Caco-2 (cell line): Measurements from ENCODE around the gene CUEDC2. TPM values are rescaled to one million over a fixed set of nuclear protein-coding genes. Genes with fewer than 3 reads are reported as not detected.
A peak's percentile ranks its signal among the peaks of the same experiment; 100 is the strongest.

ENCODE experiments used
- BruUV-seq: library from RNA; stranded (reverse); fragments of 400-500 nt; replicated peaks from 2 replicates; lab custom pipeline; 2021; lab: Mats Ljungman, UMichigan
- CTCF ChIA-PET: fragments of 300-600 bp; sonication (Branson Sonifier 250); formaldehyde crosslinking; loops from one replicate; lab custom pipeline; 2022; ENCODE audit warnings: antibody characterized with exemption; lab: Charles Lee
- POLR2A ChIA-PET: fragments of 300-600 bp; sonication (Branson Sonifier 250); formaldehyde crosslinking; loops from one replicate; lab custom pipeline; 2022; ENCODE audit warnings: antibody characterized with exemption; lab: Charles Lee
- DNase-seq, 2 experiments: peaks; one replicate each; pipeline versions ENCODE4 v3.0.0 to v3.0.0-alpha.2; 2020 to 2022
- H3K27me3 ChIP-seq: replicated peaks from 2 replicates; pipeline ENCODE4 v1.6.0; 2011; ENCODE audit warnings: low read length; ENCODE audit not compliant: control insufficient read depth, insufficient read depth
- H3K36me3 ChIP-seq: 2 replicates; pipeline ENCODE4 v1.5.1; 2011; ENCODE audit warnings: low read length; ENCODE audit not compliant: control insufficient read depth, insufficient read depth
- H3K4me1 ChIP-seq: fragments of 250-450 bp; sonication (Bioruptor Pico); 2 replicates; pipeline ENCODE4 v1.5.1; 2020; ENCODE audit warnings: mild to moderate bottlenecking
- H3K4me3 ChIP-seq: 2 replicates; pipeline ENCODE4 v1.5.1; 2011; ENCODE audit warnings: low read depth, mild to moderate bottlenecking, control low read depth, low read length
- H3K9me3 ChIP-seq: fragments of 250-450 bp; sonication (Bioruptor Pico); 2 replicates; pipeline ENCODE4 v1.5.1; 2020; ENCODE audit warnings: mild to moderate bottlenecking, moderate library complexity
- H3K27ac Mint-ChIP-seq: one replicate; pipeline ENCODE4 v1.8.0; 2022; ENCODE audit warnings: mixed read lengths; ENCODE audit not compliant: unreplicated experiment
- H3K27me3 Mint-ChIP-seq: one replicate; pipeline ENCODE4 v1.8.0; 2022; ENCODE audit warnings: mixed read lengths; ENCODE audit not compliant: insufficient read depth, unreplicated experiment
- H3K36me3 Mint-ChIP-seq: one replicate; pipeline ENCODE4 v1.8.0; 2022; ENCODE audit warnings: mild to moderate bottlenecking, mixed read lengths; ENCODE audit not compliant: insufficient read depth, unreplicated experiment
- H3K4me1 Mint-ChIP-seq: one replicate; pipeline ENCODE4 v1.8.0; 2022; ENCODE audit warnings: low read depth, mixed read lengths; ENCODE audit not compliant: unreplicated experiment
- H3K4me3 Mint-ChIP-seq: one replicate; pipeline ENCODE4 v1.8.0; 2022; ENCODE audit warnings: mild to moderate bottlenecking, moderate library complexity, mixed read lengths; ENCODE audit not compliant: unreplicated experiment
- H3K9me3 Mint-ChIP-seq: one replicate; pipeline ENCODE4 v1.8.0; 2022; ENCODE audit warnings: mixed read lengths; ENCODE audit not compliant: unreplicated experiment
- intact Hi-C: fragments of 100-400 bp; cut with micrococcal nuclease; formaldehyde crosslinking; loops from one replicate; pipeline ENCODE4 v1.10.0; 2022; ENCODE audit not compliant: unreplicated experiment
- total RNA-seq: library from RNA; stranded (reverse); gene quantifications from 2 replicates; pipeline ENCODE4 v1.2.3, GENCODE V29; 2022
- TF ChIP-seq, protein P1 (sequence below), 2 experiments: fragments of 200-600 bp in 1 of 2; IDR thresholded peaks; 1 replicate in 1 of 2; 2 replicates in 1 of 2; pipeline versions ENCODE4 v1.5.1 to v1.8.0; 2011 to 2022; ENCODE audit warnings: antibody characterized with exemption in 1 of 2, control low read depth in 1 of 2, inconsistent platforms in 1 of 2, low read depth in 1 of 2, low read length in 1 of 2, mild to moderate bottlenecking in 1 of 2, moderate library complexity in 1 of 2; ENCODE audit not compliant: insufficient read depth in 1 of 2, severe bottlenecking in 1 of 2, unreplicated experiment in 1 of 2

CUEDC2 gene
- total RNA-seq, 1 experiment from 2014 or later, result 32.1 TPM

GRCh38 chr10:102389894-102390293 is 42.5 kb downstream of the CUEDC2 start:
- POLR2A ChIA-PET, result no interaction called here
- no peak overlapping the region for H3K4me3 ChIP-seq
- CTCF ChIA-PET, result interaction anchor here (0.6 to 1.4 kb wide), 4 partner anchors 9 to 220 kb away, joined by 3 to 5 read pairs (median 4); no protein-coding TSS in a partner anchor
- peak overlapping the region; percentile 64 for H3K27ac Mint-ChIP-seq
- peaks cover 7% of the 10 kb centered on the region for H3K36me3 Mint-ChIP-seq
- H3K4me1 Mint-ChIP-seq, result peaks cover 14% of the 10 kb centered on the region
- intact Hi-C loops, result no loop called here
- H3K4me3 Mint-ChIP-seq, result no peak overlapping the region
- H3K9me3 Mint-ChIP-seq, result no peaks in the 10 kb centered on the region
- no TSS peak for BruUV-seq
- DNase-seq, result no peak
- H3K36me3 ChIP-seq, result no peaks in the 10 kb centered on the region
- no peaks in the 10 kb centered on the region for H3K9me3 ChIP-seq
- H3K4me1 ChIP-seq, result peaks cover 5% of the 10 kb centered on the region
- no peaks in the 10 kb centered on the region for H3K27me3 ChIP-seq
- TF ChIP-seq, protein P1, sequence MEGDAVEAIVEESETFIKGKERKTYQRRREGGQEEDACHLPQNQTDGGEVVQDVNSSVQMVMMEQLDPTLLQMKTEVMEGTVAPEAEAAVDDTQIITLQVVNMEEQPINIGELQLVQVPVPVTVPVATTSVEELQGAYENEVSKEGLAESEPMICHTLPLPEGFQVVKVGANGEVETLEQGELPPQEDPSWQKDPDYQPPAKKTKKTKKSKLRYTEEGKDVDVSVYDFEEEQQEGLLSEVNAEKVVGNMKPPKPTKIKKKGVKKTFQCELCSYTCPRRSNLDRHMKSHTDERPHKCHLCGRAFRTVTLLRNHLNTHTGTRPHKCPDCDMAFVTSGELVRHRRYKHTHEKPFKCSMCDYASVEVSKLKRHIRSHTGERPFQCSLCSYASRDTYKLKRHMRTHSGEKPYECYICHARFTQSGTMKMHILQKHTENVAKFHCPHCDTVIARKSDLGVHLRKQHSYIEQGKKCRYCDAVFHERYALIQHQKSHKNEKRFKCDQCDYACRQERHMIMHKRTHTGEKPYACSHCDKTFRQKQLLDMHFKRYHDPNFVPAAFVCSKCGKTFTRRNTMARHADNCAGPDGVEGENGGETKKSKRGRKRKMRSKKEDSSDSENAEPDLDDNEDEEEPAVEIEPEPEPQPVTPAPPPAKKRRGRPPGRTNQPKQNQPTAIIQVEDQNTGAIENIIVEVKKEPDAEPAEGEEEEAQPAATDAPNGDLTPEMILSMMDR (IDR thresholded peaks at IDR 0.05; ENCODE audit: insufficient read depth in 1 of 2, low read depth in 1 of 2, low read length in 1 of 2, severe bottlenecking in 1 of 2, unreplicated experiment in 1 of 2), result no peak
- no peaks in the 10 kb centered on the region for H3K27me3 Mint-ChIP-seq

DNA sequence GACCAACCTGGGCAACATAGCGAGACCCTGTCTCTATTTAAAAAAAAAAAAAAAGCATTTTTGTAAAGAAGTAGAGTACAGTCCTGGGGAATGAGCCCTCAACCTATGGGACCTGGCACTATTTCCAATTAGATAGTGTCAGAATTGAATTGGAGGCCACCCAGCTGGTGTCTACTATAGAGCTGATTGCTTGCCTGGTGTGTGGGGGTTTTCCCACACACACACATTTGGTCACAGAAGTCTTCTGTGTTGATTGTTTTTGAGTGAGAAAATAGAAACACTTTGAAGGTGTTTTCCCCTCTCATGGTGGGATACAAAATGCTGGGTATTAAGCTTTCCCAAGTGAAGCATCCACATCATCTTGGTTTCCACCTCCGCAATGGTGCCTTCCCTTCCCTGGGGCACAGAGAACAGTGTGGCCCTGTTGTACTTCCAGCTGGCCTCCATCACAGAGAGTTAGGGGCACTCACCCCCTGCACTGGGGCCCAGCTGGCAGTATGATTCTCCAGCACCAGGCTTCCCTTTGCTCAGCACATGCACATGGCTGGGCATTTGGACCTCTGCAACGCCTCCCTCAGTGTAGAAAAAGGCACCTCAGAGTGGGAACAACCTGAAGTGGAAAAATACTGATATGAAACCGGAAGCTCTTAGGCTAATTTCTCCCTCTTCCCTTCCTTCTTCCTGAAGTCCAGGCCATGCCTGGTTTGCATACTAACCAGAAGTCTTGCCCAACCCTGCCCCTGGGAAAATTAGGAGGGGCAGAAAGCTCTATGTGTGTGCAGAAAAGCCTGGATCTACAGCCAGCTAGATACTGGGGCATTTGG is 47.6 kb downstream of the CUEDC2 start:
- no peaks in the 10 kb centered on the region for H3K9me3 ChIP-seq
- TF ChIP-seq, protein P1 (IDR thresholded peaks at IDR 0.05; ENCODE audit: insufficient read depth in 1 of 2, low read depth in 1 of 2, low read length in 1 of 2, severe bottlenecking in 1 of 2, unreplicated experiment in 1 of 2), result no peak
- no peak overlapping the region for H3K4me3 ChIP-seq
- Mint-ChIP-seq H3K4me3 (no peak overlapping the region), H3K9me3 (no peaks in the 10 kb centered on the region), H3K4me1 (peaks cover 3% of the 10 kb centered on the region), H3K36me3 (peaks cover 39% of the 10 kb centered on the region), H3K27me3 (no peaks in the 10 kb centered on the region), H3K27ac (no peak overlapping the region)
- ChIA-PET POLR2A (interaction anchor here (0.8 kb wide), 1 partner anchor 14 kb away, joined by 3 read pairs; no protein-coding TSS in a partner anchor), CTCF (interaction anchor here (1.1 to 1.7 kb wide), 6 partner anchors 10 to 216 kb away, joined by 3 to 7 read pairs (median 3); partner anchors contain the start of gene NFKB2)
- intact Hi-C loops, result no loop called here
- no TSS peak for BruUV-seq
- H3K4me1 ChIP-seq, result no peaks in the 10 kb centered on the region
- no peaks in the 10 kb centered on the region for H3K27me3 ChIP-seq
- no peak for DNase-seq
- peaks cover 1% of the 10 kb centered on the region for H3K36me3 ChIP-seq

GRCh38 chr10:102384053-102384452 is 48.3 kb downstream of the CUEDC2 start:
- Mint-ChIP-seq H3K27ac (no peak overlapping the region), H3K4me1 (no peaks in the 10 kb centered on the region), H3K4me3 (no peak overlapping the region), H3K27me3 (no peaks in the 10 kb centered on the region), H3K9me3 (no peaks in the 10 kb centered on the region), H3K36me3 (peaks cover 46% of the 10 kb centered on the region)
- Histone ChIP-seq H3K4me1 (no peaks in the 10 kb centered on the region), H3K9me3 (no peaks in the 10 kb centered on the region), H3K27me3 (no peaks in the 10 kb centered on the region), H3K36me3 (peaks cover 4% of the 10 kb centered on the region), H3K4me3 (no peak overlapping the region)
- no TSS peak for BruUV-seq
- no peak for DNase-seq
- CTCF ChIA-PET, result interaction anchor here (1.3 to 1.4 kb wide), 2 partner anchors 200 to 215 kb away, joined by 3 to 7 read pairs; no protein-coding TSS in a partner anchor
- TF ChIP-seq, protein P1 (IDR thresholded peaks at IDR 0.05; ENCODE audit: insufficient read depth in 1 of 2, low read depth in 1 of 2, low read length in 1 of 2, severe bottlenecking in 1 of 2, unreplicated experiment in 1 of 2), result peak in 1 of 2 experiments; percentile 26
- POLR2A ChIA-PET, result no interaction called here
- intact Hi-C loops, result no loop called here
